WTC11 (cell line): ENCODE measurements around the gene CRX. TPM values are rescaled to one million over a fixed set of nuclear protein-coding genes. Genes with fewer than 3 reads are reported as not detected.

Experiments used
- ATAC-seq: fragments of 200-7000 bp; cut with Tn5 transposase; 2 replicates; pipeline ENCODE4 v1.10.0; 2021; ENCODE audit warnings: mild to moderate bottlenecking, moderate library complexity
- CTCF ChIA-PET: fragments of 300-600 bp; sonication (Branson Sonifier 250); formaldehyde crosslinking; loops from one replicate; lab custom pipeline; 2021; ENCODE audit warnings: antibody characterized with exemption; lab: Charles Lee
- POLR2A ChIA-PET: fragments of 350-600 bp; sonication (Branson Sonifier 250); formaldehyde crosslinking; loops from one replicate; lab custom pipeline; 2021; ENCODE audit warnings: antibody characterized with exemption; lab: Charles Lee
- DNase-seq: peaks from one replicate; pipeline ENCODE4 v3.0.0; 2021; ENCODE audit warnings: low spot score
- H3K27ac Mint-ChIP-seq: 2 replicates; pipeline ENCODE4 v1.8.0; 2021; ENCODE audit warnings: mixed read lengths
- H3K27me3 Mint-ChIP-seq: 2 replicates; pipeline ENCODE4 v1.8.0; 2021; ENCODE audit warnings: low read depth, mild to moderate bottlenecking, moderate library complexity, mixed read lengths
- H3K36me3 Mint-ChIP-seq: 2 replicates; pipeline ENCODE4 v1.8.0; 2021; ENCODE audit warnings: mixed read lengths
- H3K4me1 Mint-ChIP-seq: 2 replicates; pipeline ENCODE4 v1.8.0; 2022; ENCODE audit warnings: mixed read lengths
- H3K4me3 Mint-ChIP-seq: 2 replicates; pipeline ENCODE4 v1.8.0; 2021; ENCODE audit warnings: mild to moderate bottlenecking, moderate library complexity, mixed read lengths
- H3K9me3 Mint-ChIP-seq: 2 replicates; pipeline ENCODE4 v1.8.0; 2021; ENCODE audit warnings: mixed read lengths
- ATF1 ChIP-seq: sonication (generic); formaldehyde crosslinking; IDR thresholded peaks from 2 replicates; pipeline ENCODE4 v1.8.1; 2023; ENCODE audit warnings: mild to moderate bottlenecking, moderate library complexity, missing genetic modification reagents
- CREB1 ChIP-seq: sonication (generic); formaldehyde crosslinking; IDR thresholded peaks from 2 replicates; pipeline ENCODE4 v1.8.0; 2023; ENCODE audit warnings: mild to moderate bottlenecking, missing genetic modification reagents
- ESRRA ChIP-seq: sonication (generic); formaldehyde crosslinking; IDR thresholded peaks from 2 replicates; pipeline ENCODE4 v1.8.1; 2022; ENCODE audit warnings: mild to moderate bottlenecking, missing genetic modification reagents, borderline replicate concordance
- FOXK1 ChIP-seq: sonication (generic); formaldehyde crosslinking; IDR thresholded peaks from 2 replicates; pipeline ENCODE4 v1.8.0; 2022; ENCODE audit warnings: mild to moderate bottlenecking, moderate library complexity, missing genetic modification reagents
- GABPB1 ChIP-seq: sonication (generic); formaldehyde crosslinking; IDR thresholded peaks from 2 replicates; pipeline ENCODE4 v1.8.1; 2023; ENCODE audit warnings: mild to moderate bottlenecking, missing genetic modification reagents
- GRHL2 ChIP-seq: fragments of 250-450 bp; sonication (Bioruptor Pico); IDR thresholded peaks from 2 replicates; pipeline ENCODE4 v1.8.0; 2022; ENCODE audit warnings: mild to moderate bottlenecking, moderate library complexity; ENCODE audit not compliant: insufficient replicate concordance, severe bottlenecking
- GTF2I ChIP-seq: fragments of 250-450 bp; sonication (Bioruptor Pico); conservative IDR thresholded peaks from 2 replicates; pipeline ENCODE4 v1.4.0; 2021; ENCODE audit warnings: mild to moderate bottlenecking
- JUN ChIP-seq: sonication (generic); formaldehyde crosslinking; IDR thresholded peaks from 2 replicates; pipeline ENCODE4 v1.8.0; 2023; ENCODE audit warnings: mild to moderate bottlenecking, missing genetic modification reagents
- KAT7 ChIP-seq: sonication (generic); formaldehyde crosslinking; IDR thresholded peaks from 2 replicates; pipeline ENCODE4 v1.8.1; 2023; ENCODE audit warnings: missing genetic modification reagents, mild to moderate bottlenecking, borderline replicate concordance
- NFATC4 ChIP-seq: fragments of 250-450 bp; sonication (Bioruptor Pico); IDR thresholded peaks from 2 replicates; pipeline ENCODE4 v1.9.0; 2021; ENCODE audit warnings: mild to moderate bottlenecking
- NFYB ChIP-seq: sonication (generic); formaldehyde crosslinking; conservative IDR thresholded peaks from 2 replicates; pipeline ENCODE4 v1.8.0; 2022; ENCODE audit warnings: low read depth, missing genetic modification reagents
- NR2C2 ChIP-seq: sonication (generic); formaldehyde crosslinking; IDR thresholded peaks from 2 replicates; pipeline ENCODE4 v1.8.0; 2022; ENCODE audit warnings: mild to moderate bottlenecking, missing genetic modification reagents
- NR3C1 ChIP-seq: sonication (generic); formaldehyde crosslinking; conservative IDR thresholded peaks from 2 replicates; pipeline ENCODE4 v1.8.1; 2023; ENCODE audit warnings: low read depth, mild to moderate bottlenecking, missing genetic modification reagents
- SOX15 ChIP-seq: fragments of 250-450 bp; sonication (Bioruptor Pico); IDR thresholded peaks from 2 replicates; pipeline ENCODE4 v1.9.0; 2021; ENCODE audit warnings: mild to moderate bottlenecking
- TEAD1 ChIP-seq: sonication (generic); formaldehyde crosslinking; IDR thresholded peaks from 2 replicates; pipeline ENCODE4 v1.8.0; 2022; ENCODE audit warnings: mild to moderate bottlenecking, missing genetic modification reagents
- TEAD4 ChIP-seq: sonication (generic); formaldehyde crosslinking; IDR thresholded peaks from 2 replicates; pipeline ENCODE4 v1.8.0; 2022; ENCODE audit warnings: mild to moderate bottlenecking, missing genetic modification reagents
- ZBTB21 ChIP-seq: sonication (generic); formaldehyde crosslinking; IDR thresholded peaks from 2 replicates; pipeline ENCODE4 v1.8.1; 2023; ENCODE audit warnings: mild to moderate bottlenecking, missing genetic modification reagents, borderline replicate concordance
- ZNF138 ChIP-seq: sonication (generic); formaldehyde crosslinking; conservative IDR thresholded peaks from 2 replicates; pipeline ENCODE4 v1.8.1; 2022; ENCODE audit warnings: mild to moderate bottlenecking, moderate library complexity, missing genetic modification reagents
- ZNF263 ChIP-seq: sonication (generic); formaldehyde crosslinking; IDR thresholded peaks from 2 replicates; pipeline ENCODE4 v1.8.1; 2022; ENCODE audit warnings: low read depth, mild to moderate bottlenecking, moderate library complexity, missing genetic modification reagents
- ZNF396 ChIP-seq: fragments of 250-450 bp; sonication (Bioruptor Pico); IDR thresholded peaks from 2 replicates; pipeline ENCODE4 v1.8.0; 2021; ENCODE audit warnings: mild to moderate bottlenecking, moderate library complexity, borderline replicate concordance
- ZNF416 ChIP-seq: fragments of 250-450 bp; sonication (Bioruptor Pico); IDR thresholded peaks from 2 replicates; pipeline ENCODE4 v1.9.0; 2021; ENCODE audit warnings: mild to moderate bottlenecking, inconsistent platforms
- total RNA-seq: library from RNA; stranded (reverse); gene quantifications from 3 replicates; pipeline ENCODE4 v1.2.3, GENCODE V29; 2021
- TF ChIP-seq, protein P1 (sequence below): sonication (generic); formaldehyde crosslinking; IDR thresholded peaks from 2 replicates; pipeline ENCODE4 v1.8.1; 2023; ENCODE audit warnings: mild to moderate bottlenecking, missing genetic modification reagents
- TF ChIP-seq, protein P2 (sequence below): sonication (generic); formaldehyde crosslinking; IDR thresholded peaks from 2 replicates; pipeline ENCODE4 v1.8.1; 2023; ENCODE audit warnings: mild to moderate bottlenecking, missing genetic modification reagents, borderline replicate concordance
- TF ChIP-seq, protein P3 (sequence below): fragments of 250-450 bp; sonication (Bioruptor Pico); IDR thresholded peaks from 2 replicates; pipeline ENCODE4 v1.9.0; 2021; ENCODE audit warnings: mild to moderate bottlenecking
- TF ChIP-seq, protein P4 (sequence below): sonication (generic); formaldehyde crosslinking; IDR thresholded peaks from 2 replicates; pipeline ENCODE4 v1.8.1; 2022; ENCODE audit warnings: mild to moderate bottlenecking, missing genetic modification reagents, moderate library complexity, borderline replicate concordance
- TF ChIP-seq, protein P5 (sequence below): sonication (generic); formaldehyde crosslinking; IDR thresholded peaks from 2 replicates; pipeline ENCODE4 v1.8.1; 2023; ENCODE audit warnings: mild to moderate bottlenecking, moderate library complexity, missing genetic modification reagents
- TF ChIP-seq, protein P6 (sequence below): sonication (generic); formaldehyde crosslinking; IDR thresholded peaks from 2 replicates; pipeline ENCODE4 v1.8.0; 2022; ENCODE audit warnings: mild to moderate bottlenecking, missing genetic modification reagents

Gene CRX
- total RNA-seq, 1 experiment from 2014 or later: 0.17 TPM

DNA sequence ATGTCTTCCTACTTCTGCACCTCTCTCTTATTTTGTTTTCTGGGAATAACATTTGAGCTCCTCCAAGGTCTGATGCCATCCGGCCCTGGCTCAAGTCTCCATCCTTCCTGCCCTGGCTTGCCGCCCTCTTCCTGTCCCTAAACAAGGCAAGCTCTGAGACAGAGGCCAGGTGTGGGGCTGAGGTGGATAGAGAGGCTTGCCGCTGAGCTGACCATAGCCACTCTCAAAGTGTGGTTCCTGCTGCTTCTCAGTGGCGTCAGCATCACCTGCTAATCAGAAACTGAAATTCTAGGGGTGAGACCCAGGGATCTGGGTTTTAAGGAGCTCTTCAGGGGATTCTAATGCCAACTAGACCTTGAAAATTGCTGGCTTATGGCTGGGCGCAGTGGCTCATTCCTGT, 31.3 kb downstream of the CRX start:
- ATAC-seq (no peak), DNase-seq (no peak)
- CTCF ChIA-PET: interaction anchor here (0.7 to 1.9 kb wide), 8 partner anchors 10 to 87 kb away, joined by 3 to 12 read pairs (median 3); no protein-coding TSS in a partner anchor
- H3K9me3 Mint-ChIP-seq: no peaks in the 10 kb centered on the region
- TF ChIP-seq TEAD1 (CRISPR knock-in tag): no peak
- no peak for TF ChIP-seq FOXK1
- TF ChIP-seq GABPB1 (CRISPR knock-in tag): no peak
- TF ChIP-seq ZNF263 (CRISPR knock-in tag): no peak
- TF ChIP-seq ZNF138: no peak
- TF ChIP-seq TEAD4: no peak
- TF ChIP-seq GTF2I (CRISPR knock-in tag): no peak
- TF ChIP-seq ZBTB21 (CRISPR knock-in tag): no peak
- TF ChIP-seq, protein P1, sequence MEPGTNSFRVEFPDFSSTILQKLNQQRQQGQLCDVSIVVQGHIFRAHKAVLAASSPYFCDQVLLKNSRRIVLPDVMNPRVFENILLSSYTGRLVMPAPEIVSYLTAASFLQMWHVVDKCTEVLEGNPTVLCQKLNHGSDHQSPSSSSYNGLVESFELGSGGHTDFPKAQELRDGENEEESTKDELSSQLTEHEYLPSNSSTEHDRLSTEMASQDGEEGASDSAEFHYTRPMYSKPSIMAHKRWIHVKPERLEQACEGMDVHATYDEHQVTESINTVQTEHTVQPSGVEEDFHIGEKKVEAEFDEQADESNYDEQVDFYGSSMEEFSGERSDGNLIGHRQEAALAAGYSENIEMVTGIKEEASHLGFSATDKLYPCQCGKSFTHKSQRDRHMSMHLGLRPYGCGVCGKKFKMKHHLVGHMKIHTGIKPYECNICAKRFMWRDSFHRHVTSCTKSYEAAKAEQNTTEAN (CRISPR knock-in tag): no peak
- no peak for TF ChIP-seq NR2C2 (CRISPR knock-in tag)
- no peak for TF ChIP-seq NFYB (CRISPR knock-in tag)
- TF ChIP-seq ZNF396 (CRISPR knock-in tag): no peak
- TF ChIP-seq KAT7 (CRISPR knock-in tag): no peak
- TF ChIP-seq NFATC4 (CRISPR knock-in tag): no peak
- TF ChIP-seq CREB1 (CRISPR knock-in tag): no peak
- TF ChIP-seq ZNF416 (CRISPR knock-in tag): no peak
- no peak for TF ChIP-seq JUN (CRISPR knock-in tag)
- no peak for TF ChIP-seq GRHL2 (CRISPR knock-in tag)
- no peak overlapping the region; the same call in 1 of the 2 replicates for H3K27ac Mint-ChIP-seq
- no peak overlapping the region for H3K4me3 Mint-ChIP-seq
- H3K4me1 Mint-ChIP-seq: peaks cover 32% of the 10 kb centered on the region
- H3K27me3 Mint-ChIP-seq: no peaks in the 10 kb centered on the region
- POLR2A ChIA-PET: no interaction called here
- H3K36me3 Mint-ChIP-seq: no peaks in the 10 kb centered on the region

DNA sequence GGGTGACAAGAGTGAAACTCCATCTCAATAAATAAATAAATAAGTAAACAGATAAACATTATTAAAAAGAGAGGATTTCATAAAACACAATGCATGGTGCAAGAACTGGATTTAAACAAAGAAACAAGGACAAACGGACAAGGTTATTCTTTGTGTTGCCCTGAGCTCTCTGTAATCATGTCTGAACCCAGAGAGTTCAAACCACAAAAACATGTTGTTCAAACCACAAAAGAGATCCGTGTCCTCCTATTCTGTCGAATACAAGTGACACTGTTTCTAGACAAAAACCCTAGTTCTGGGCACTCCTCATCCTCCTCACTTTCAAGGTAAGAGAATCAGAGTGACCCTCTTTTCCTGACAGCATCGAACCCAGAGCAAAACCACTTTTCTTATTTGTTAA, 32.7 kb downstream of the CRX start:
- H3K27me3 Mint-ChIP-seq: no peaks in the 10 kb centered on the region
- ATAC-seq (no peak), DNase-seq (no peak)
- peaks cover 23% of the 10 kb centered on the region for H3K4me1 Mint-ChIP-seq
- ChIA-PET POLR2A (no interaction called here), CTCF (interaction anchor here (1.0 kb wide), 1 partner anchor 14 kb away, joined by 3 read pairs; no protein-coding TSS in a partner anchor)
- no peaks in the 10 kb centered on the region for H3K36me3 Mint-ChIP-seq
- H3K27ac Mint-ChIP-seq: no peak overlapping the region
- H3K4me3 Mint-ChIP-seq: no peak overlapping the region
- H3K9me3 Mint-ChIP-seq: no peaks in the 10 kb centered on the region
- TF ChIP-seq, protein P2, sequence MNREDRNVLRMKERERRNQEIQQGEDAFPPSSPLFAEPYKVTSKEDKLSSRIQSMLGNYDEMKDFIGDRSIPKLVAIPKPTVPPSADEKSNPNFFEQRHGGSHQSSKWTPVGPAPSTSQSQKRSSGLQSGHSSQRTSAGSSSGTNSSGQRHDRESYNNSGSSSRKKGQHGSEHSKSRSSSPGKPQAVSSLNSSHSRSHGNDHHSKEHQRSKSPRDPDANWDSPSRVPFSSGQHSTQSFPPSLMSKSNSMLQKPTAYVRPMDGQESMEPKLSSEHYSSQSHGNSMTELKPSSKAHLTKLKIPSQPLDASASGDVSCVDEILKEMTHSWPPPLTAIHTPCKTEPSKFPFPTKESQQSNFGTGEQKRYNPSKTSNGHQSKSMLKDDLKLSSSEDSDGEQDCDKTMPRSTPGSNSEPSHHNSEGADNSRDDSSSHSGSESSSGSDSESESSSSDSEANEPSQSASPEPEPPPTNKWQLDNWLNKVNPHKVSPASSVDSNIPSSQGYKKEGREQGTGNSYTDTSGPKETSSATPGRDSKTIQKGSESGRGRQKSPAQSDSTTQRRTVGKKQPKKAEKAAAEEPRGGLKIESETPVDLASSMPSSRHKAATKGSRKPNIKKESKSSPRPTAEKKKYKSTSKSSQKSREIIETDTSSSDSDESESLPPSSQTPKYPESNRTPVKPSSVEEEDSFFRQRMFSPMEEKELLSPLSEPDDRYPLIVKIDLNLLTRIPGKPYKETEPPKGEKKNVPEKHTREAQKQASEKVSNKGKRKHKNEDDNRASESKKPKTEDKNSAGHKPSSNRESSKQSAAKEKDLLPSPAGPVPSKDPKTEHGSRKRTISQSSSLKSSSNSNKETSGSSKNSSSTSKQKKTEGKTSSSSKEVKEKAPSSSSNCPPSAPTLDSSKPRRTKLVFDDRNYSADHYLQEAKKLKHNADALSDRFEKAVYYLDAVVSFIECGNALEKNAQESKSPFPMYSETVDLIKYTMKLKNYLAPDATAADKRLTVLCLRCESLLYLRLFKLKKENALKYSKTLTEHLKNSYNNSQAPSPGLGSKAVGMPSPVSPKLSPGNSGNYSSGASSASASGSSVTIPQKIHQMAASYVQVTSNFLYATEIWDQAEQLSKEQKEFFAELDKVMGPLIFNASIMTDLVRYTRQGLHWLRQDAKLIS: no peak
- no peak for TF ChIP-seq ATF1 (CRISPR knock-in tag)
- no peak for TF ChIP-seq SOX15 (CRISPR knock-in tag)
- no peak for TF ChIP-seq ESRRA (CRISPR knock-in tag)
- TF ChIP-seq, protein P3, sequence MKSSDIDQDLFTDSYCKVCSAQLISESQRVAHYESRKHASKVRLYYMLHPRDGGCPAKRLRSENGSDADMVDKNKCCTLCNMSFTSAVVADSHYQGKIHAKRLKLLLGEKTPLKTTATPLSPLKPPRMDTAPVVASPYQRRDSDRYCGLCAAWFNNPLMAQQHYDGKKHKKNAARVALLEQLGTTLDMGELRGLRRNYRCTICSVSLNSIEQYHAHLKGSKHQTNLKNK (CRISPR knock-in tag): no peak
- TF ChIP-seq, protein P4, sequence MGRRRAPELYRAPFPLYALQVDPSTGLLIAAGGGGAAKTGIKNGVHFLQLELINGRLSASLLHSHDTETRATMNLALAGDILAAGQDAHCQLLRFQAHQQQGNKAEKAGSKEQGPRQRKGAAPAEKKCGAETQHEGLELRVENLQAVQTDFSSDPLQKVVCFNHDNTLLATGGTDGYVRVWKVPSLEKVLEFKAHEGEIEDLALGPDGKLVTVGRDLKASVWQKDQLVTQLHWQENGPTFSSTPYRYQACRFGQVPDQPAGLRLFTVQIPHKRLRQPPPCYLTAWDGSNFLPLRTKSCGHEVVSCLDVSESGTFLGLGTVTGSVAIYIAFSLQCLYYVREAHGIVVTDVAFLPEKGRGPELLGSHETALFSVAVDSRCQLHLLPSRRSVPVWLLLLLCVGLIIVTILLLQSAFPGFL (CRISPR knock-in tag): no peak
- TF ChIP-seq ZBTB21 (CRISPR knock-in tag): no peak
- TF ChIP-seq, protein P1 (CRISPR knock-in tag): no peak
- TF ChIP-seq, protein P5, sequence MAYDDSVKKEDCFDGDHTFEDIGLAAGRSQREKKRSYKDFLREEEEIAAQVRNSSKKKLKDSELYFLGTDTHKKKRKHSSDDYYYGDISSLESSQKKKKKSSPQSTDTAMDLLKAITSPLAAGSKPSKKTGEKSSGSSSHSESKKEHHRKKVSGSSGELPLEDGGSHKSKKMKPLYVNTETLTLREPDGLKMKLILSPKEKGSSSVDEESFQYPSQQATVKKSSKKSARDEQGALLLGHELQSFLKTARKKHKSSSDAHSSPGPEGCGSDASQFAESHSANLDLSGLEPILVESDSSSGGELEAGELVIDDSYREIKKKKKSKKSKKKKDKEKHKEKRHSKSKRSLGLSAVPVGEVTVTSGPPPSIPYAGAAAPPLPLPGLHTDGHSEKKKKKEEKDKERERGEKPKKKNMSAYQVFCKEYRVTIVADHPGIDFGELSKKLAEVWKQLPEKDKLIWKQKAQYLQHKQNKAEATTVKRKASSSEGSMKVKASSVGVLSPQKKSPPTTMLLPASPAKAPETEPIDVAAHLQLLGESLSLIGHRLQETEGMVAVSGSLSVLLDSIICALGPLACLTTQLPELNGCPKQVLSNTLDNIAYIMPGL (CRISPR knock-in tag): no peak
- no peak for TF ChIP-seq NR3C1
- TF ChIP-seq, protein P6, sequence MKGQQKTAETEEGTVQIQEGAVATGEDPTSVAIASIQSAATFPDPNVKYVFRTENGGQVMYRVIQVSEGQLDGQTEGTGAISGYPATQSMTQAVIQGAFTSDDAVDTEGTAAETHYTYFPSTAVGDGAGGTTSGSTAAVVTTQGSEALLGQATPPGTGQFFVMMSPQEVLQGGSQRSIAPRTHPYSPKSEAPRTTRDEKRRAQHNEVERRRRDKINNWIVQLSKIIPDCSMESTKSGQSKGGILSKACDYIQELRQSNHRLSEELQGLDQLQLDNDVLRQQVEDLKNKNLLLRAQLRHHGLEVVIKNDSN (CRISPR knock-in tag): no peak
- TF ChIP-seq ZNF138: no peak
